Hematopoietic multipotent progenitor cell treated with erythropoietin and hydrocortisone succinate and interleukin-3 and kit ligand, for 15 days (in vitro differentiated cells): ENCODE data around the gene PDE9A.
"Not testable (repeated sequence)": the region's sequence is repeated elsewhere in the genome, so short reads cannot be mapped to it uniquely, and the experiment has no call there.

Experiments used
- DNase-seq: peaks from one replicate; pipeline ENCODE4 v3.0.0-alpha.2; 2015; ENCODE audit warnings: low spot score

PDE9A gene

DNA sequence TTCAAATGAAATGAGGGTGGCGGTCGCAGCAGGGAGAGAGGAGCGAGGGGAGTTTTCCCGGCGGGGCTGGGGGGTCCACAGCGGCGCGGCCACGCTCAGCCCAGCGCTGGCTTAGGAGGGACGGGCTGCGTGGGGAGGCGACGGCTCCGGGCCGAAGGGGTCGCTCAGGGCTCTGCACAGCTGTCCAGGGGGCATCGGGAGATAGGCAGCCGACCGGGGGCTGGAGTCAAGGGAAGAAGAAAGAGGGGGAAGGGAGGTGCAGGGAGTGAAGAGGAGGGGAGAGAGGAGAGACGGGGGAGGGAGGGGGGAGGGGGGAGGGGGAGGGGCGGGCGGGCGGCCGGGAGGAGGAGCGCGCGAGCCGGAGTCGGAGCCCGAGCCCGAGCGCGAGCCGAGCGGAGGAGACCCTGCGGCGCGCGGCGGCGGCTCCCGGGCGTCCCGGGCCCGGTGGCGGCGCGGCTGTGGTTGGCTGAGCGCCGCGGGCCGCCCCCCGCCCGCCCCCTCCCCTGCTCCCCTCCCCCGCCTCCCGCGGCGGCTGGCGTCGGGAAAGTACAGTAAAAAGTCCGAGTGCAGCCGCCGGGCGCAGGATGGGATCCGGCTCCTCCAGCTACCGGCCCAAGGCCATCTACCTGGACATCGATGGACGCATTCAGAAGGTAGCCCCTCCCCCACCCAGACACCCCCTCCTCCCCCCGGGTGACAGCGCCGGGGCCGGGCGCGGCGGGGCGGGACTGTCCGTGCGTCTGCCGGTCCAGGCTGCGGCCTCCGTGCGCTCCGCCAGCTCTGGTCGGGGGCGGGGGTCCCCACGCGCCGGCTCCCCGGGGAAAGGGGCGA is at the start of gene PDE9A:
PDE9A (plus strand) TSS at position 391 of the 831 bp plus-strand sequence; CDS start at position 585, 194 bp downstream.
- no peak for DNase-seq

DNA sequence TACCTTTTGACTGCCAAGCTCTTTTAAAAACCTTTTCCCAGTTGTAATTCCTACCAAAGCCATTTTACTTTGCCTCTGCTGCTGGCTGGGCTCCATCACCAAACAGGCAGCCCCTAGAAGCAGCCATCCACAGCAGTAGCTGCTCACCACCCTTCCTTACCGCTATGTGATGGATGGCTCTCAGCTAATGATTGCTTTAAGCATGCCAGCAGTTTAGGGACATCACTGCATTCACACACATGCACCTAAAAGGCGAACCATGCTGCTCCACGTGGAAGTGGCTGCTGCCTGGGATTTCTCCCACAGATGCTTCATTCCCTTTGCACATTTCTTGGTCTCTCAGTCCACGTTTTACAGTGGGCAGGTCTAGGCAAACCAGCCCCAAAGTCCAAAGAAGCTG is 46.3 kb upstream of the PDE9A start:
- DNase-seq = no peak

DNA sequence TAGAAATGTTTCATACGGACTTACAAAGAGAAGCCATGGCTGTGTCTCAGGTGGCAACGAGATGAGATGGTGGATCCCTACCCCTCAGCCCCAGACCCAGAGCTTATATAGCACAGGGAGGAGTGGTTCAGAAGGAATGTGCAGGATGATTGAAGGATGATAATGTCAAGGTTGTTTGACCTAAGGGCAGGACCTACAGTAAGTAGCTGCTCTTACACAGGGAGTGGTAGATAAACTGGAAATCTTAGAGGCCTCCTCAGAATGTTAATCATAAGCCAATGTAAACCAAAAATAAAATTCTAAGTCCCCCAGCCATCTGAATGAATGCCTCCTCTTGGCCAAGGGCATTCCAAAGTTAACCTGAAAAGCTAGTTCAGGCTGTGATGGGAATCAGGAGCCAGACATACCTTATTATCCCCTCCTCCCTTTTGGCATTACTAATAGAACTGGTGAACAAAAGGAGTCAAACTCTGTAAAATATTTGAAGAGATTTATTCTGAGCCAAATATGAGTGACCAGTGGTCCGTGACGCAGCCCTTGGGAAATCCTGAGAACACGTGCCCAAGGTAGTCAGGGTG is 45.8 kb upstream of the PDE9A start:
- no peak for DNase-seq

DNA sequence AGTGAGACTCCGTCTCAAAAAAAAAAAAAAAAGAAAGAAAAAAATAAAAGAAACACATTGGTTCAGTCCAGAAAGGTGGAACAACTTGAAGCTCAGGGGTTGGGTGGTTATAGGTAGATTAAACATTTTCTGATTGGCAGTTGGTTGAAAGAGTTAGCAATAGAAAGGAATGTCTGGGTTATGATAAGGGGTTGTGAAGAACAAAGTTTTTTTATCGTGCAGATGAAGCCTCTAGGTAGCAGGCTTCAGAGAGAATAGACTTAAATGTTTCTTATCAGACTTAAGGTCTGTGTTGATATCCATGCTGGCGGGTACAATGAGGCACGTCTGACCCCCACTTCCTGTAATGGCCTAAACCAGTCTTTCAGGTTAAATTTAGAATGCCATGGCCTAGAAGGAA is 45.0 kb upstream of the PDE9A start:
- DNase-seq = no peak

DNA sequence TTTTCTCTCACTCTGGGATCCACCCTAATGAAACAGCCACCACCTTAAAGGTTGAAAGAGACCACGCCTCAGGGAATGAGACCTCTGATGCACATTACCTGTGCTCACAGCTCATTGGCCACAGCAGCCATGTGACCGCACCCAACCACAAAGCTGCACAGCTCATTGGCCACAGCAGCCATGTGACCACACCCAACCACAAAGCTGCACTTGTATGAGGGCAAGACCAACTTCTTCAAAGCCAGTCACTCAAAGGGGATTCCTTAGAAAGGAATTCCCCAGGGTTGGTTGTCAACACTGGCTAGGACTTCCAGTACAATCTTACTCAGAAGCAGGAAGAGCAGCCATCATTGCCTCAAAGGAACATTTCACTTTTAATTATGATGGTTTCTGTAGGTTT is 43.6 kb upstream of the PDE9A start:
- DNase-seq = no peak

DNA sequence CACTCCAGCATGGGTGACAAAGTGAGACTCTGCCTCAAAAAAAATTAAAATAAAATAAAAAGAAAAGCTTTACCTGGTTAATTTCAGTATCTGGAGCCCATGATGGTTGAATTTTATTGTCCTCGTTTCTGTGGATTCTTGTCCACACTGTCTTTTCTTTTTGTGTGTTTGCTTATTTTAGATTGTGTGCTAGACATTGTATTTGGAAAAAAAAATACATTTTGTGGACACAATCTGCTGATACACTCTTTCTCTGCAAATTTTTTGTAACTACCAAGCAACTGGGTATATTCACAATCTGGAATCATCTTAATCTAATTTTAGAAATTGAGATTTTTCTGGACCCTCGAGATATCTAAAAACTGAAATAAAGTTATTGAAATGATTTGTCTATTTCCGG is 41.6 kb upstream of the PDE9A start:
- no peak for DNase-seq

DNA sequence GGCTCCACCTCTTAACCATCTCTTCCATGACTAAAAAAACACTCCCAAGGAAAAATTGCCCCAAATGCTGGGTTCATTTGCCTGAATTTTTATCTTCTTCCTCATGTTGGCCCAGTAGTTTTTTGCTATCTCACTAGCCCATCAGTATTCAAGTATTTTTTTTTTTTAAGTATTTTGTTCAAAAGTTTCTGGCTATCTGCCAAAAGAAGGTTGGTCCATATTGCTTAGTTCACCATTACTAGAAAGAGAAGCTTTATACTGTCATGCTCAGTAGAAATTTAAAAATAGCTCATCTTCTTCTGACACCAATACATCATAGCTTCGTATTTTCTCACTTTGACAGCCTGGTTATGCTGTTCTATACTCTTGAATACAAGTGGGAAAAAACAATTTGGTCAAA is 41.0 kb upstream of the PDE9A start:
- no peak for DNase-seq

DNA sequence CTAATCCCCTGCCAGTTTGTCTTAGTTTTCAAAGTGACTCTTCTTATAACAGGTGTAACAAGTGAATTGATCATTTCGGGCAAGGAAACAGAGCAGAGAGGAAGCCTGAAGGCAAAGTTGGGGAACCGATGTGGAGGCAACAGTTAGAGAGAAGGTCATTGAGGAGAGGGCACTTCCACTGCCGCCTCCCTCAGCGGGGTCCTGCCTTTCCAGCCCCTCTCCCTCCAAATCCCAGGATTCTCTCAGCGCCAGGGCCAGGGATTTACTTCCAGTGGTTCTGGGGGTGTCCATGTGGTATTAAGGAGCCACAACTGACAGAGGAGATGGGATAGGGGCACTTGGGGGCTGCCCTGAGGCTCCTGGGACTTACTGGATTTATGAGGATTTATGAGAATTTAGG is 39.7 kb upstream of the PDE9A start:
- no peak for DNase-seq

DNA sequence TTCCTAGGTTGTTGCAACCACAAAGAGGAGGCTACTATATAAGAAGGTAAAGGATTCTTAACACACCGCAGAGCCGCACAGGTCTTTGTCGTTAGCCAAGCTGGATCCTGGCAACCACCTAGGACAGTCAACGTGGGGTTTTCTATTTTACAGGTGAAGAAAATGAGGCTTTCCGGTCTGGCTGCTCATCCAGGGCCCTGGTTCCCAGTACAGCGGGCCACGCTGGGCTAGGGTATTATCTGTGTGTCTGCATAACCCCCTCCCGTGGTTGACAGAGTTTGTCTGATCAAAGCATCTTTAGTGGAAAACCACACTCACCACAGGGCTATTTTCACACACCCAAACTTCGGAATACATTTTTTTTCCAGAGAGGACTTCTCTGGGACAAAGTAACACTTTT is 39.0 kb upstream of the PDE9A start:
- no peak for DNase-seq

DNA sequence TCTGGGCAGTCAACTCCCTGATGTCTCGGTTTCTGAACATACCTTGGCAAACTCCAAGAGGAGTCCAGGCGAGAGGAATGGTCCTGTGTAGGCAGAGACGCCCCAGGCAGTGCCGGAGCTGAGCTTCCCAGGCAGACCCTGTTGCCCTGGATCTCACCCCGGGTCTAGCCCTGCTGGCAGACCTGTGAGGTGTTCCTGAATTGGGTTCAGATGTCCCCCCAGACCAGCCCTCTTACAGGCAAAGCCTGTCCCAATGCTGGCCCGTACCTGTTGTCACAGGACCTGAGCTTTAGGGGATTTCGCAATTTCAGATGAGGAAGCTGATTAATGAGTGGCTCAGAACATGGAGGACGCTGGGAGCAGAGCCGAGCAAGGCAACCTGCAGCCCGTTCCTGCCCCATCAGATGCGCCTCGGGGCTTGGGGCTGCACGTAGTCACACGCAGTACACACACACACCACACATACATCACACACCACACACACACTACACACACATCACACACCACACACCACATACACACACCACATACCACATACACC is 38.5 kb upstream of the PDE9A start:
- DNase-seq = no peak

DNA sequence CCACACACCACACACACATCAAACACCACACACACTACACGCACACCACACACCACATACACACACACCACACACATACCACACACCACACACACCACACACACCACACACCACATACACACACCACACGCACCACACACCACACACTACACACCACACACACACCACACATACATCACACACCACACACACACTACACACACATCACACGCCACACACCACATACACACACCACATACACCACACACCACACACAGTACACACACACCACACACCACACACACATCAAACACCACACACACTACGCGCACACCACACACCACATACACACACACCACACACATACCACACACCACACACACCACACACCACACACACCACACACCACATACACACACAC is 38.0 kb upstream of the PDE9A start:
- not testable (repeated sequence) for DNase-seq

DNA sequence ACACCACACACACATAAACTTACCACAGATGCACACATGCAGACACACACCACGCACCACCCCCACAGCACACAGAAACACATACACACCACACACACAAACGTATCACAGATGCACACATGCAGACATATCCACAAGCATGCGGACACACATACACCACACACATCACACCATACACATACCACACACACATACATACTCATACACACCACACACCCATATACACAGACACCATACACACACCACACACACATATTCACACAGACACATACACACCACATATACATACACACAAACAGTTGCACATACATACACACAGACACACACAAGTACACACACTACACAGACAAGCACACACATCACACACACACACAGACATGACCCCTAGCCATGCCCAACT is 37.5 kb upstream of the PDE9A start:
- no peak for DNase-seq

DNA sequence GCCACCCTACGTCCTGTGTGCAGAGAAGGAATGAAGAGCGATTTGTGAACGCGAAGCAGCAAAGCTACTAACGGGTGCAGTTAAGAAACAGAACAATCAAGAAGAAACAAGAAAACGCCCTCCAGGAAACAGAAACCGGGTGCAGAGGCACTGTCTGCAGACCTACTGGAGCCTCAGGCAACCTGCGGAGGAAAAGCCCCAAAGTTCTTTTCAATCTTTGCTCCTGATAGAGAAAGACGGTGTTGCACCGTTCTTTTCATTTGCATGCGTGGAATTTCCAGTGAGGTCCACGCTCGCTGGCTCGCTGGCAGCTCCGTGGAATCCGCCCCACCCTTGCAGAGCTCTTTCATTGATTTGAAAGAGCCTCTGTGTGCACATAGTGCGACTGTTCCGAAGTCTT is 37.0 kb upstream of the PDE9A start:
- DNase-seq = no peak

DNA sequence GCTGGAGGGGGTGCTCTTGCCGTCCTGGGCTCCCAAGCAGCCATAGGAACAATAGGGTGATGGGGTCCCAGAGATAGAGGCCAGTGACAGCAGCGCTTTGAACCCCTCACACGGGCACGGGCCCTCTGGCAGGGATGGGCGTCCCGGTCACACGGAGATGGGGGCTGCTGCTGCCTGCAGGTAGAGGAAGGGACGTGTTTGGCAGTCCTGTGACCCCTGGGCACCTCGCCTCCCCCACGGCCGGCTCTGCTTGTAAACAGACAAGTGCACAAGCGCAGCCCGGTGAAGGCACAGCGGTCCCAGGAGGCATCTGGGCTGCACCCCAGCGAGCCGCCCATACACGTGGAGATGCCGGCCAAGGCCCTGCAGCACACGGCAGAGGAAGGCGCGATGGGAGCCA is 36.5 kb upstream of the PDE9A start:
- DNase-seq = no peak

DNA sequence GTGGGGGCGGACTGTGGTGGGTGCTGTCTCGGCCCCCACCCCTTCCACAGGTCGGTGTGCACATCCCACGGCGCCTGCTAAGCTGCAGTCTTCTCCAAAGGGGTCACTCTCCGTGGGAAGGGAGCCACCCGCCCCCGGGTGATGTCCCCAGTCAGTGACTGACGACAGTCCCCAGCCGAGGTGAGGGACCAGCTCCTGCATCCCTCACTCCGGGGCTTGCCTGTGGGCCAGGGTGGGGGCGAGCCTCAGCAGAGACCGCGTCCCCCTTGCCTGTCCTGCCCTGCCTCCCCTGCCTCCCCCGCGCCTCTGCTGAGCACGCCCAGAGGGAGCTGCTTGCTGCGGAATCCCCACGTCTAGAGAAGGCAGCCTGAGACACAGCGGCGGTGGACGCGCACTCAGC is 35.9 kb upstream of the PDE9A start:
- no peak for DNase-seq

DNA sequence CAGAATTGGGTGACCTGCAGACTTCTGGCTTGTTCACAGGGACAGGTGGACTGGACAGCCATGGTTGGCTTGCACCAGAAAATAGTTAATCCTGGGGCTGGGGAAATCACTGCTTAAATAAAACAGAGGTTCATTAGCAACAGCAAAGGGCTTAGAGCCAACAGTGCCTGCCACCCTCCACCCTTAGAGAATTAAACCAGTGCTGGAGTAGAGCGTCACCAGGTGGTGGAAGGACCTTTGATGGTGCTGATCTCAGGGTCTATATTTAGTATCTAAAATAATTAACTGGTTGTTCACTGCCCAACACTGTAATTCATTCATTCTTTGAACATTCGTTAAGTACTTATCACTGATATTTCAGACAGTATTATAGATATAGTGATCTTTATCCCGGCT is 34.7 kb upstream of the PDE9A start:
- no peak for DNase-seq

DNA sequence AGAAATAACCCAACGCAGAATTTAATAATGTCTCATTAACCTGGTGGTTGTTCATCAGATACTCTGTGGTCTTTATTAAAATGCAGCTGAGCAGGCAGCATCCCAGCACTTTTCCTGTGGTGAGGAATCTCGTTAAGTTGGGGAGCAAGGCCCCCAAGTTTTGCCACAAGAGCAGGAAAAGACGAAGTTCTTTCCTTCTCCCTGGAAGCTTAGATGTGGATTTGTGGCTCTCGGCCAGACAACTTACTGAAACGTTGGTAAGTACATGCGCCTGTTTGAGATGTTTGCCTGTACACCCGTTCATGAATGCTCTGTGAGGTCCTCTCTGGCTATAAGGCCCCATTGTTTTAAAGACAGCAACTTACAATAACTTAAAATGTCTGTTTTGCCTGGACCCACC is 34.3 kb upstream of the PDE9A start:
- no peak for DNase-seq

DNA sequence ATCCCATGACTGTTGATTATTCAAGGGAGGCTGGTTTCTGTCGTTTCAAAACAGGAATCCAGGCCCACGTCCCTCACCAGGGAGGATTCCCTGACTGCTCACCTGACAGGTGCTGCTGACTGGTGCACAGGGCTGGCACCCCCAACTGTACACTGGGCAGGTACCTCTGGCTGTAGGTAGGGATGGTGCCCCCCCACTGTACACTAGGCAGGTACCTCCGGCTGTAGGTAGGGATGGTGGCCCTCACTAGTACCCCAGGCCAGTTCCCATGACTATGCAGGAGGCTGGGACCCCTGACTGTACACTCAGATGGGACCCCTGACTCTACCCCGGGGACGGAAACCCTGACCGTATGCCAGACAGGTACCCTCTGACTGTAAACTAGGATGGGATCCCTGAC is 33.6 kb upstream of the PDE9A start:
- DNase-seq = no peak

DNA sequence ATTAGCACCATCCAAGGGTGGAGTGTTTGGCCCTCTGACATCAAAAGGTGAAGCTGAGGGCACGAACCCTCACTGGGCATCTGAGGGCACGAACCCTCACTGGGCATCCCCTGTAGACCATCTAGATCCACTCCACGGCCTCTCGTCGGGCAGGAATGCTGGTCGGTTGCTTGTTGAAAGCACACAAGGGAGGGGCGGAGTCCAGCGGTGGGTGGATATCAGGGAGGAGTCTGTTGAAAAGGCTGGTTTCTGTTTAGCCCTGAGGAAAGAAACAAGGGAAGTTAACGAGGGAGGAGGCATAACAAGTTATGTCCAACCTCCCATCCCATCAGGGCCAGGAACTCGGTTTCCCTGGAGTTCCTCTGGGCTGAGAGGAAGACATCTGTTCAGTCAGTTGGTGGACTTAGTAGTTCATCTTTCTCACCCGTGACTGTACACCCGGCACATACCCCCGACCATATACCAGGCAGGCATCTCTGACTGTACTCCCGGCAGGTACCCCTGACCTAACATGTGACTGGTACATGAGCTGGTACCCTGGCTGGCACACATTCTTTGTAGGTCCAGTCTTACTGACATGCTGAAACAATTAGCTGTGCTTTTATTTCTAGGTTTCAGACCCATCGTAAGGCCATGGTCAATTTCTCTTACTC is 32.1 kb upstream of the PDE9A start:
- DNase-seq = no peak

DNA sequence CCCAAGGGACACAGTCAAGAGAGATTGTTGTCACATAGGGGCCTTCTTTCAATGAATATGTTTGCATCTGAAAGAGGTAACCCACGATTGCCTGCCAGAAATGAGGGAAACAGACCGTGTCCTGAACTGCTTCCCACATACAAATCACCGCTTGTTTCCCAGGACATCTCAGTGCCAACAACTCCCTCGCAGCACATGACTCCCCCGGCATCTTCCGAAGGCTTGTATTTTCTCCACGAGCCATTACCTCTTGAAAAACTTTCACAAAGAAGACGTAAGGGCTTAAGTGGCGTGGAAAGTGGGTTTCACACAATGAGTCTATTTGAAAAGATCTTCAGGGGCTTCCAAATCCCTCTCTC is 31.6 kb upstream of the PDE9A start:
- DNase-seq = no peak

DNA sequence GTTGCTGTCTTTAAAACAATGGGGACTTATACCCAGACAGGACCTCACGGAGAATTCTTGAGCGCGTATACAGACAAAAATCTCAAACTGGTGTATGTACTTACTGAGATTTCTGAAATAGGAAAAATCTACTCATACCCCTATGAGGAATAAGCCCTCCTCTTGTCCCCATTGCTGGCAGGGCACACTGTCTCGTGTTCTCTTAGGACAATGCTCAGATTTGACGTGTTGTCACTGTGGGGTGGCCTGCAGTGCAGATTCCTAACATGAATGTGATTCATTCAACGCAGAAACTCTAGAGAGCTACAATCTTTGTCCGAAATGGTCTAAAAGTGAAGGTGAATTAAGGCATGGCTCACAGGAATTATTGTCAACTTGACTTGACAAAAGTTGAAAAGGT is 31.1 kb upstream of the PDE9A start:
- no peak for DNase-seq

DNA sequence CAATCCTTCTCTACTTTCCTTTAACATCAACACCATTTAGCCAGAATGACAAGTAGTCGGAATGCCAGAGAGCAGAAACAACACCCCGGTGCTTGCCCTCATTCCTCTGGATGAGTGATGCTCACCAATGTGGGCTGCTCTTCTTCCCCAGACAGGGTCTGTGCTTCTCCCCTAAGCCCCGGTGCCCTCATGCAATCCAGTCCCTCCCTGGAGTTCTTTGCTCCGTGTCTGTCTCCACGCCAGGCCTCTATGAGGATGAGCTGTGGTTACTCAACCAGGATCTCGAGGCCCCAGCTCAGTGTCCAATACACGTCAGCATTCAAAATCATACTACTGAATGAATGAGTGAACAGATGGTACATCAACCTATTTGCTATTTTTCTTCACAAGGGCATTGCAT is 29.7 kb upstream of the PDE9A start:
- DNase-seq = no peak

DNA sequence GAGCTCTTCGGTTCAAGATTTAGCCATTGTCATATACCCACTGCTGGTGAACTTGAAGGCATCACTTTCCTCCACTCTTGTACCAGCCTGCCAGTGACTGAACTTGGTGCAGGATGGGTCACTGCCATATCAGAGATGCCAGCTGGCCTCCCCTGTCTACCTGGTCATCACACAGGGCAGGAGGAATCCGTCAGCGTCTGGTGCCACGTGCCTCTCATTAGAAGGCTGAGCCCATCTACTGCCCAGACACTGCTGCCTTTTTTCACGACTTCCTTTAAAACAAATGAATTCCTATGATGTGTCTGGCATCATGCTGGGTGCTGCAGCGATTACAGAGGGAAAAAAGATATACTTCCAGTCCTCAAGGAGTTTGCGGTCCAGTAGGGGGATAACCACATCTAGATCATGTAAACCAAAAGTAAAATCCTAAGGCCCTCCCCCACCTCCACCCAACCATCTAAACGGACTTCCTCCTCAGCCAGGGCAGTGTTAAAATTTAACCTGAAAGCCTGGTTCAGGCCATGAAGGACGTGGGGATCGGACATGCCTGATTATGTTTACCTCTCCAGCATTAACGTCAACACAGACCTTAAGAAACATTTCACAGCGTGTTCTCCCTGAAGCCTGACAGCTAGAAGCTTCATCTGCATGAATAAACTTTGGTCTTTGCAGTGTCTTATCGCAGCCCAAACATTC is 29.2 kb upstream of the PDE9A start:
- DNase-seq = no peak
